ENCODE data around the gene STH.

STH gene

GRCh38 chr17:46027048-46027975 is 28.3 kb downstream of the STH start:
- no peak for DNase-seq (ENCODE audit: low read depth)

GRCh38 chr17:46027976-46028325 is 28.9 kb downstream of the STH start:
- no peak for DNase-seq (ENCODE audit: low read depth)

- no peak for DNase-seq (ENCODE audit: low read depth)
Observed at GRCh38 chr17:46028374-46028773, 29.3 kb downstream of the STH start.

GRCh38 chr17:46028981-46029565 is 30.0 kb downstream of the STH start:
- DNase-seq (ENCODE audit: low read depth), result no peak

GRCh38 chr17:46029627-46030026 is 30.6 kb downstream of the STH start:
- DNase-seq (ENCODE audit: low read depth), result no peak

GRCh38 chr17:46030752-46031151 is 31.7 kb downstream of the STH start:
- no peak for DNase-seq (ENCODE audit: low read depth)

- no peak for DNase-seq (ENCODE audit: low read depth)
Observed at GRCh38 chr17:46031440-46031839, 32.4 kb downstream of the STH start.

- DNase-seq (ENCODE audit: low read depth), result no peak
Observed at GRCh38 chr17:46031920-46032319, 32.9 kb downstream of the STH start.

- DNase-seq (ENCODE audit: low read depth), result no peak
Observed at GRCh38 chr17:46032909-46033308, 33.9 kb downstream of the STH start.

- no peak for DNase-seq (ENCODE audit: low read depth)
Observed at GRCh38 chr17:46033392-46033791, 34.3 kb downstream of the STH start.

- no peak for DNase-seq (ENCODE audit: low read depth)
Observed at GRCh38 chr17:46035112-46035818, 36.2 kb downstream of the STH start.

GRCh38 chr17:46036491-46036890 is 37.4 kb downstream of the STH start:
- no peak for DNase-seq (ENCODE audit: low read depth)

GRCh38 chr17:46037722-46038255 is 38.7 kb downstream of the STH start:
- DNase-seq (ENCODE audit: low read depth), result no peak

- no peak for DNase-seq (ENCODE audit: low read depth)
Observed at GRCh38 chr17:46038414-46038813, 39.4 kb downstream of the STH start.

- DNase-seq (ENCODE audit: low read depth), result no peak
Observed at GRCh38 chr17:46038937-46039336, 39.9 kb downstream of the STH start.

GRCh38 chr17:46039592-46040186 is 40.6 kb downstream of the STH start:
- DNase-seq (ENCODE audit: low read depth), result no peak

GRCh38 chr17:46042246-46042645 is 43.2 kb downstream of the STH start:
- no peak for DNase-seq (ENCODE audit: low read depth)

GRCh38 chr17:46042925-46043324 is 43.9 kb downstream of the STH start:
- DNase-seq (ENCODE audit: low read depth), result no peak

GRCh38 chr17:46043606-46044005 is 44.6 kb downstream of the STH start:
- DNase-seq (ENCODE audit: low read depth), result no peak

- DNase-seq (ENCODE audit: low read depth), result peak; percentile 30
Observed at GRCh38 chr17:46044286-46044928, 45.4 kb downstream of the STH start.

GRCh38 chr17:46044989-46045388 is 45.9 kb downstream of the STH start:
- DNase-seq (ENCODE audit: low read depth), result no peak

GRCh38 chr17:46045639-46046038 is 46.6 kb downstream of the STH start:
- no peak for DNase-seq (ENCODE audit: low read depth)
